ENCODE results near the gene ZNF335. TPM values are rescaled to one million over a fixed set of nuclear protein-coding genes. Genes with fewer than 3 reads are reported as not detected.

The ZNF335 gene
- total RNA-seq, 1 donor from 2014 or later = 6.3 TPM

DNA sequence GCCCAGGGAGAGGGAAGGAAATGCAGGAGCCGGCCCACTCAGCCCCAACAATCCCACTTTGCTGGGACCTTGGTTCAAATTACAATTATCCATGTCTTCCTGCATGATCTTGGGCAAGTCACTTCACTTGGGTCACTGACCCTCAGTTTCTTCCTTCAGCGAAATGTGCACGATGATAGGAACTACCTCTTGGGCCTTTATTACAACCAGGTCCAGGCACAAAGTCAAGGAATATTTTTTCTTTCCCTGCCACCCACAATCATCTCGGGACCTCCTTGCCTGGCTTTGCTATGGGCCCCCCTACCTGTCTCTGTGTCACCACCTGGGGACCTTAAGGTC is 59.7 kb downstream of the ZNF335 start:
- H3K36me3 ChIP-seq (ENCODE audit: control insufficient read depth in 3 of 3, insufficient read depth in 3 of 3, low read length in 3 of 3) = peaks cover 0 to 3% (median 0%) of the 10 kb centered on the region in 3 donors
- peak overlapping the region; percentile 70 to 77 (median 73) for H3K4me3 ChIP-seq (ENCODE audit: low read length in 3 of 3)
- H3K4me1 ChIP-seq (ENCODE audit: control insufficient read depth in 3 of 3, insufficient read depth in 3 of 3, low read length in 3 of 3) = peaks cover 12 to 18% (median 15%) of the 10 kb centered on the region in 3 donors
- peak overlapping the region; percentile 14 to 73 (median 40) for H3K9ac ChIP-seq (ENCODE audit: low read depth in 1 of 3, low read length in 3 of 3)
- no peaks in the 10 kb centered on the region for H3K9me3 ChIP-seq (ENCODE audit: control insufficient read depth in 3 of 3, low read length in 3 of 3)
- H3K27me3 ChIP-seq (ENCODE audit: control insufficient read depth in 3 of 3, insufficient read depth in 3 of 3, low read length in 3 of 3) = peaks cover 0 to 15% (median 4%) of the 10 kb centered on the region in 3 donors
- H3K27ac ChIP-seq (ENCODE audit: low read depth, low read length) = peak overlapping the region; percentile 75

DNA sequence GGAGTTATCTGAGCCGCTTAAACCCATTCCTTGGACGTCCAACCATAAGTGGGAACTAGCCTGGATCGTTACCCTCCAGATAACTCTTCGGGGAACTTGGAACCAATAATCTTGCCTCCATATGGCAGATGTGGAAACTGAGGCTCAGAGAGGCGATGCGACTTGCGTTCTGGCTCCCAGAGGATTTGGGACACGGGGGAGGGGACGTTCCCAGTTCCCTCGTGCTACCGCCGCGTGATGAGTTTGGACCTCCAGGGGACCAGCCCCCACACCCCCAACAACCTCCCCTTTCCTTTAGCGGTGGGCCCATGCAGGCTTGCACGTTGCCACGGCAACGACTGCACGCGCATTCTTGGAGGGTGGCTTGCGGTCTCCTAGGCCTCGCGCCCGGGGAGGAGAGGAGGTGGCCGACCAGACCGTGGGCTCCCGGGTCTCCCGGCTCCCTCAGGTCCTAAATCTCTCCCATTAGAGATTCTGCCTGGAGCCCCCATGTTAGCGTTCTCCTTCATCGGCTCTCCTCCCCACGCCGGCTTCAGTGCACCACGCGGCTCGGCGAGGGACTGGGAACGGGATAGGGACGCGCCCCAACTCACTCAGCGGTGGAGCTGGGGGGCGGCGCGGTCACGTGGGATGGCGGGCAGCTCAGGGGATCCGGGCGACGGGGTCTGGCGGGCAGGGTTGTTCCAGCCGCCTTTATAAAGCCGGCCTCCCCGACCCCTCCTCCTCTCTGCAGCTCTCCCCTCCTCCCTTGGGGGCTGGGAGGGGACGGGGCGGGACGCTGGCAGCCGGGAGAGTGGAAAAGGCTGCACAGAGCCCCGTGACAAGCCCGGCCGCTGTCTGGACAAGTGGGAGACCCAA is 60.3 kb downstream of the ZNF335 start, which contains the start of gene PLTP:
Gene PLTP (minus strand): TSS at position 670 of the 858 bp plus-strand sequence. CDS start 703 bp downstream, outside the sequence.
- Histone ChIP-seq H3K4me3 (ENCODE audit: low read length in 3 of 3) (peak within 1 kb of the TSS; percentile 70 to 77 (median 73)), H3K9me3 (ENCODE audit: control insufficient read depth in 3 of 3, low read length in 3 of 3) (no peaks in the 10 kb centered on the region), H3K36me3 (ENCODE audit: control insufficient read depth in 3 of 3, insufficient read depth in 3 of 3, low read length in 3 of 3) (peaks cover 0 to 3% (median 0%) of the 10 kb centered on the region in 3 donors), H3K9ac (ENCODE audit: low read depth in 1 of 3, low read length in 3 of 3) (peak within 1 kb of the TSS; percentile 48 to 73 (median 72)), H3K27ac (ENCODE audit: low read depth, low read length) (peak within 1 kb of the TSS; percentile 75), H3K4me1 (ENCODE audit: control insufficient read depth in 3 of 3, insufficient read depth in 3 of 3, low read length in 3 of 3) (peaks cover 12 to 16% (median 15%) of the 10 kb centered on the region in 3 donors), H3K27me3 (ENCODE audit: control insufficient read depth in 3 of 3, insufficient read depth in 3 of 3, low read length in 3 of 3) (peaks cover 0 to 15% (median 4%) of the 10 kb centered on the region in 3 donors)

DNA sequence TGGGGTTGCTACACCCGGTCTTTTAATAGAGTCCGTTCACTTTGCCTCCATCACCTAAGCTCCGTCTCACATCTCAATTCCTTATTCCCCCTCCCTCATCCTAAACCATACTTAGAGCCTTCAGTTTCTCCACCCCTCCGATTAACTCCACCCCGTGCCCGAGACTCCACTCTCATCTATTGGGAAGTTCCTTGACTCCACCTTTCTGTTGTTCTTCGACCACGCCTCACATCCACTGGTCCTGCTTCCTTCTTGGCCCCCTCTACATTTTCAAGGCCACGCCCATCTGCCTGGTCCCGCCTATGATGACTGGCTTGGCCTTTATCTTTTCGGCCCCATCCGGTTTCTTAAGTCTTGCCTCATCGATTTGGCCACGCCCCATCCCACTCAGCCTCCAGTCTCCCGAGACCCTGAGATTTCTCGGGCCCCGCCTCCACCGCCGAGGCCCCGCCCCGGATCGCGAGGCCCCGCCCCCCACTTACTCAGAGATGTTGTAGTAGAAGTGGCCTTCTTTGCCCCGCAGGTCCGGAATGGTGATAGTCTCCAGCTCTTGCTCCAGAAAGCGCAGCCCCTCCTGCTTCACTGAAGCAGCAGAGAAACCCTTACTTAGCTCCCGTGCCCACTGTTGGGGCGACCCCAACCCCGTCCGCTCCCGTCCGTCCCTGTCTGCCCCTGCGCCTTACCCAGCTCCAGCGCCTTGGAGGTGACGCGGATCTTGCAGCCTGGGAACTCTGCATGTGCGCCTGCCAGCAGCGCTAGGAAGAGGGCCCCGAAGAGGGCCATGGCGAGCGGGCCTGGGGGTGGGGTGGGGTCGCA is 61.1 kb downstream of the ZNF335 start:
- Histone ChIP-seq H3K9ac (ENCODE audit: low read depth in 1 of 3, low read length in 3 of 3) (peak overlapping the region; percentile 48 to 73 (median 72)), H3K4me1 (ENCODE audit: control insufficient read depth in 3 of 3, insufficient read depth in 3 of 3, low read length in 3 of 3) (peaks cover 12 to 16% (median 15%) of the 10 kb centered on the region in 3 donors), H3K36me3 (ENCODE audit: control insufficient read depth in 3 of 3, insufficient read depth in 3 of 3, low read length in 3 of 3) (peaks cover 0 to 3% (median 0%) of the 10 kb centered on the region in 3 donors), H3K9me3 (ENCODE audit: control insufficient read depth in 3 of 3, low read length in 3 of 3) (no peaks in the 10 kb centered on the region), H3K27me3 (ENCODE audit: control insufficient read depth in 3 of 3, insufficient read depth in 3 of 3, low read length in 3 of 3) (peaks cover 0 to 15% (median 4%) of the 10 kb centered on the region in 3 donors), H3K27ac (ENCODE audit: low read depth, low read length) (peak overlapping the region; percentile 75), H3K4me3 (ENCODE audit: low read length in 3 of 3) (peak overlapping the region; percentile 70 to 77 (median 73))

DNA sequence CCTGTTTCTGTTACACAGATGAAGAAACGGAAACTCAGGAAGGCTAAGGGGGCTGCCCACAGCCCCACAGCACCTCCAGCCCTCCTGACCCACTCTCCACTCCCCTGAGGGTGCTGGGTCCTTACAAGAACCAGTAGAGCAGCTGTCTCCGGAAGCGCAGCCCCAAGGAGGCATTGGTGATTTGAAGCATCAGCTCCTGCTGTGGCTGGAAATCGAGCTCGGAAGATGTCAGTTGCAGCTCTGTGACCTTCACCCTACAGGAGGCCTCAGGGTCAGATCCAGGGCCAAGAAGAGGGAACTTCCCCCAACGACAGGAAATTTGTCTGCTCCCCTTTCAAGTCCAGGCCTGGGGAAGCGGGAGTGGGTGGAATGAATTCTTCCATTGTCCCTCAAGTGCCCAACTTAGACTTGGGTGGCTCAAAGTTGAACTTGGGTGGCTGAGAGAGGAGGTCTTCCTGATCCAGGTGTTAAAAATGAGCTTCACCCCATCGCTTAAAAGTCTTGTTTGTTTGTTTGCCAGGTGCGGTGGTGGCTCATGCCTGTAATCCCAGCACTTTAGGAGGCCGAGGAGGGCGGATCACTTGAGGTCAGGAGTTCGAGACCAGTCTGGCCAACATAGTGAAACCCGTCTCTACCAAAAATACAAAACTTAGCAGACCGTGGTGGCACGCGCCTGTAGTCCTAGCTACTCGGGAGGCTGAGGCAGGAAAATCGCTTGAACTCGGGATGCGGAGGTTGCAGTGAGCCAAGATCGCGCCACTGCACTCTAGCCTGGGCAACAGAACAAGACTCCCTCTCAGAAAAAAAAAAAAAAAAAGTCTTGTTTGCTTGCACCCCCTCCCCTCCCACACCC is 62.0 kb downstream of the ZNF335 start:
- peak overlapping the region; percentile 18 for H3K27ac ChIP-seq (ENCODE audit: low read depth, low read length)
- peaks cover 0 to 15% (median 4%) of the 10 kb centered on the region in 3 donors for H3K27me3 ChIP-seq (ENCODE audit: control insufficient read depth in 3 of 3, insufficient read depth in 3 of 3, low read length in 3 of 3)
- H3K4me1 ChIP-seq (ENCODE audit: control insufficient read depth in 3 of 3, insufficient read depth in 3 of 3, low read length in 3 of 3) = peaks cover 12 to 16% (median 15%) of the 10 kb centered on the region in 3 donors
- no peaks in the 10 kb centered on the region for H3K9me3 ChIP-seq (ENCODE audit: control insufficient read depth in 3 of 3, low read length in 3 of 3)
- peaks cover 0 to 3% (median 0%) of the 10 kb centered on the region in 3 donors for H3K36me3 ChIP-seq (ENCODE audit: control insufficient read depth in 3 of 3, insufficient read depth in 3 of 3, low read length in 3 of 3)
- peak overlapping the region in 1 of 3 donors; percentile 49 for H3K4me3 ChIP-seq (ENCODE audit: low read length in 3 of 3)
- H3K9ac ChIP-seq (ENCODE audit: low read depth in 1 of 3, low read length in 3 of 3) = no peak overlapping the region

DNA sequence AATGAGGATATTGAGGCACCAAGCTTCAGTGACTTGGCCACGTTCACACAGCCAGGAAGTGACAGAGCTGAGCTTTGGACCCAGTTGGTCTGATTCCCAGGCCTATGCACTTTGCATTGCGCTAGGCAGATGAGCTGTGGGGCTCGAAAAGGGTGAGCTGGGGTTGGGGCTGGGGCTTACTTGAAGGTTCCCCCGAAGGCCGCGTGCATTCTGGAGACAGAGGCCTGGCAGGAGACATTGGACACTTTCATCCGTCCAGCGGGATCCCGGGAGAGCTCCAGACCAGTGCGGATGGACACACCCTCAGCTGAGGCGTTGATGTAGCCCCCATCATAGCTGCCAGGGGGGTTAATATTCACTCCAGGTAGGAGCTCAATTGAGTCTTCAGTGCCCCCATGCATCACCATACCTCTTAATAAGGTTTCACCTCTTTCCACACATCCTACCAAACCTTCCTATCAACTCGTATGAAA is 62.6 kb downstream of the ZNF335 start:
- Histone ChIP-seq H3K9ac (ENCODE audit: low read depth in 1 of 3, low read length in 3 of 3) (no peak overlapping the region), H3K27ac (ENCODE audit: low read depth, low read length) (no peak overlapping the region), H3K4me1 (ENCODE audit: control insufficient read depth in 3 of 3, insufficient read depth in 3 of 3, low read length in 3 of 3) (peaks cover 12 to 16% (median 15%) of the 10 kb centered on the region in 3 donors), H3K4me3 (ENCODE audit: low read length in 3 of 3) (no peak overlapping the region), H3K9me3 (ENCODE audit: control insufficient read depth in 3 of 3, low read length in 3 of 3) (no peaks in the 10 kb centered on the region), H3K27me3 (ENCODE audit: control insufficient read depth in 3 of 3, insufficient read depth in 3 of 3, low read length in 3 of 3) (peaks cover 0 to 15% (median 4%) of the 10 kb centered on the region in 3 donors), H3K36me3 (ENCODE audit: control insufficient read depth in 3 of 3, insufficient read depth in 3 of 3, low read length in 3 of 3) (peaks cover 0 to 7% (median 3%) of the 10 kb centered on the region in 3 donors)

DNA sequence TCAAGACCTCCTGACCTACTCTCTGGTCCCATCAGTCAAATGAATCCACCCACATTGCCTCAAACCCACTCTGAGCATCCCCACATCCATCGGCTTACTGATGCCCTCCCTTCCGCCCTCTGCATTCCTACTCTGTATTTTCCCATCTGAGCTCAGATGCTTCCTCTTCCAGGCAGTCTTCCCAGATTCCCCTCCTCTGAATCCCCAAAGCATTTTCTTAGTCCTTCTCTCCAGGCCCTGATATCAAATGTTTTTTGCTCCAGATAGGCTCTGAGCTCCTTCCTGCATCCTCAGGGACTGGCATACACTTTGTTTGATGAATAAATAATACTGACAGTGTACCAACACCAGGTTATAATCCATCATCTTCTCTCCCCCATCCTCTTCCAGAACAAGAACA is 63.9 kb downstream of the ZNF335 start:
- H3K36me3 ChIP-seq (ENCODE audit: control insufficient read depth in 3 of 3, insufficient read depth in 3 of 3, low read length in 3 of 3) = peaks cover 0 to 7% (median 3%) of the 10 kb centered on the region in 3 donors
- no peak overlapping the region for H3K9ac ChIP-seq (ENCODE audit: low read depth in 1 of 3, low read length in 3 of 3)
- H3K27me3 ChIP-seq (ENCODE audit: control insufficient read depth in 3 of 3, insufficient read depth in 3 of 3, low read length in 3 of 3) = peaks cover 0 to 15% (median 4%) of the 10 kb centered on the region in 3 donors
- H3K9me3 ChIP-seq (ENCODE audit: control insufficient read depth in 3 of 3, low read length in 3 of 3) = no peaks in the 10 kb centered on the region
- no peak overlapping the region for H3K4me3 ChIP-seq (ENCODE audit: low read length in 3 of 3)
- H3K4me1 ChIP-seq (ENCODE audit: control insufficient read depth in 3 of 3, insufficient read depth in 3 of 3, low read length in 3 of 3) = peaks cover 12 to 16% (median 15%) of the 10 kb centered on the region in 3 donors
- no peak overlapping the region for H3K27ac ChIP-seq (ENCODE audit: low read depth, low read length)

DNA sequence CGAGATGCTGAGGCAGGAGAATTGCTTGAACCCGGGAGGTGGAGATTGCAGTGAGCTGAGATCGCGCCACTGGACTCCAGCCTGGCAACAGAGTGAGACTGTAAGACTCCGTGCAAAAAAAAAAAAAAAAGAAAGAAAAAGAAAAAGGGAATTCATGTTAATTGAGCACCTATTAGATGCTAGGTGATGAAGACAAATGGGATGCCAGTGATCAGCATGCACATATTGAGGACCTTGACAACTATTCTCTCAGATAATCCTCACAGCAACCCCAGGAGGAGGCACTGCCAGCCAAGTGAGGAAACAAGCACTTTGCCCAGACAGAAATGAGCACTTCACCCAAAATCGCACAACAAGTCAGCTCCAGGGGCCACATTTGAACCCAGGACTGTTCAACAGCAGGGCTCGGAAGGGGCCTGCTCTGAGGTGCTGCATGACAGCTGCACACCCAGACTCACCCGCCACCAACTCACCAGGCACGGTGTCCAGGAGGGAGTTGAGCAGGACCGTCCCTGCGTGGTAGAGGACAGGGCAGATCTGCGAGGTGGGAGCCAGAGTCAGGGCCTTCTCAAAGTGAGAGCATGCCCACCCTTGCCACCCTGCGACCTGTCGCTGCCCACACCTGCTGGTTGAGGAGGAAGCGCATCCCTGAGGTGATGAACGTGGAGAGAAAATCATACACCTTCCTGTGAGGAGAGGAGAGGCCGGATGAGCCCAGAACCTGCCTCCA is 64.6 kb downstream of the ZNF335 start:
- Histone ChIP-seq H3K27ac (ENCODE audit: low read depth, low read length) (no peak overlapping the region), H3K4me1 (ENCODE audit: control insufficient read depth in 3 of 3, insufficient read depth in 3 of 3, low read length in 3 of 3) (peaks cover 10 to 14% (median 13%) of the 10 kb centered on the region in 3 donors), H3K9ac (ENCODE audit: low read depth in 1 of 3, low read length in 3 of 3) (no peak overlapping the region), H3K4me3 (ENCODE audit: low read length in 3 of 3) (no peak overlapping the region), H3K27me3 (ENCODE audit: control insufficient read depth in 3 of 3, insufficient read depth in 3 of 3, low read length in 3 of 3) (peaks cover 0 to 12% (median 4%) of the 10 kb centered on the region in 3 donors), H3K9me3 (ENCODE audit: control insufficient read depth in 3 of 3, low read length in 3 of 3) (no peaks in the 10 kb centered on the region), H3K36me3 (ENCODE audit: control insufficient read depth in 3 of 3, insufficient read depth in 3 of 3, low read length in 3 of 3) (peaks cover 0 to 7% (median 3%) of the 10 kb centered on the region in 3 donors)

DNA sequence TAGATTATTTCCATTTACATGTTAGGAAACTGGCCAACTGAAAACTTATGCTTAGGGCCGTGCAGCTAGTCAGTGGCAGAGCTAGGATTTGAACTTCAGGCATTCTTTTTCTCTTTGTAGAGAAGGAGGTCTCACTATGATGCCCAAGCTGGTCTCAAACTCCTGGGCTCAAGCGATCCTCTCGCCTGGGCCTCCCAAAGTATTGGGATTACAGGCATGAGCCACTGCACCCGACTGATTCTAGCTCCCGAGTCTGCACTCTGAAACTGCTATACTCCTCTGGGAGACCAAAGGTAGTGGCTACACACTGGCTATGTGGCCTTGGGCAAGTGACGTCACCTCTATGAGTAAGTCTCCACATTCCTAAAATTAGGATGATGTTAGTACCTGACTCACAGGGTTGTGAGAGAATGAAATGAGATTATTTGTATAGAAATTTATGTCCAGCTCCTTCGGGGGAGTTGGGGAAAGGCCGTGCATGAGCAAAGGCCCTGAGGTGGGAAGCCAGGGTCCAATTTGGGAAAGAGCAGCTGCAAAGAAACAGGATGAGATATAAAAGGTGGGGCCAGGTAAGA is 66.4 kb downstream of the ZNF335 start:
- H3K9ac ChIP-seq (ENCODE audit: low read depth in 1 of 3, low read length in 3 of 3) = no peak overlapping the region
- peaks cover 0 to 2% (median 0%) of the 10 kb centered on the region in 3 donors for H3K4me1 ChIP-seq (ENCODE audit: control insufficient read depth in 3 of 3, insufficient read depth in 3 of 3, low read length in 3 of 3)
- no peaks in the 10 kb centered on the region for H3K9me3 ChIP-seq (ENCODE audit: control insufficient read depth in 3 of 3, low read length in 3 of 3)
- H3K36me3 ChIP-seq (ENCODE audit: control insufficient read depth in 3 of 3, insufficient read depth in 3 of 3, low read length in 3 of 3) = peaks cover 0 to 7% (median 3%) of the 10 kb centered on the region in 3 donors
- no peaks in the 10 kb centered on the region for H3K27me3 ChIP-seq (ENCODE audit: control insufficient read depth in 3 of 3, insufficient read depth in 3 of 3, low read length in 3 of 3)
- H3K27ac ChIP-seq (ENCODE audit: low read depth, low read length) = no peak overlapping the region
- no peak overlapping the region for H3K4me3 ChIP-seq (ENCODE audit: low read length in 3 of 3)
